Measurements from ENCODE around the gene MUC2.

MUC2 gene

GRCh38 chr11:1042626-1043562 is 31.8 kb upstream of the MUC2 start:
- Histone ChIP-seq H3K4me1 (no peaks in the 10 kb centered on the region), H3K36me3 (no peaks in the 10 kb centered on the region), H3K27me3 (no peaks in the 10 kb centered on the region), H3K9me3 (no peaks in the 10 kb centered on the region), H3K4me3 (ENCODE audit: low read depth, low read length) (no peak overlapping the region)
- TF ChIP-seq CTCF (IDR thresholded peaks at IDR 0.05; ENCODE audit: low read depth, low read length), result no peak
- DNase-seq, result peak; percentile 2

GRCh38 chr11:1043563-1044096 is 31.0 kb upstream of the MUC2 start:
- no peaks in the 10 kb centered on the region for H3K36me3 ChIP-seq
- H3K4me1 ChIP-seq, result no peaks in the 10 kb centered on the region
- TF ChIP-seq CTCF (IDR thresholded peaks at IDR 0.05; ENCODE audit: low read depth, low read length), result no peak

GRCh38 chr11:1044160-1044559 is 30.5 kb upstream of the MUC2 start:
- no peaks in the 10 kb centered on the region for H3K36me3 ChIP-seq
- no peak for TF ChIP-seq CTCF (IDR thresholded peaks at IDR 0.05; ENCODE audit: low read depth, low read length)
- H3K9me3 ChIP-seq, result no peaks in the 10 kb centered on the region
- no peaks in the 10 kb centered on the region for H3K27me3 ChIP-seq
- no peak overlapping the region for H3K4me3 ChIP-seq (ENCODE audit: low read depth, low read length)
- no peaks in the 10 kb centered on the region for H3K4me1 ChIP-seq
- DNase-seq, result no peak

More at GRCh38 chr11:1043563-1044096, 31.0 kb upstream of the MUC2 start:
- Histone ChIP-seq H3K9me3 (no peaks in the 10 kb centered on the region), H3K27me3 (no peaks in the 10 kb centered on the region), H3K4me3 (ENCODE audit: low read depth, low read length) (no peak overlapping the region)
- no peak for DNase-seq

GRCh38 chr11:1047595-1048156 is 27.0 kb upstream of the MUC2 start:
- Histone ChIP-seq H3K9me3 (no peaks in the 10 kb centered on the region), H3K4me3 (ENCODE audit: low read depth, low read length) (no peak overlapping the region), H3K27me3 (no peaks in the 10 kb centered on the region), H3K36me3 (no peaks in the 10 kb centered on the region), H3K4me1 (no peaks in the 10 kb centered on the region)
- no peak for TF ChIP-seq CTCF (IDR thresholded peaks at IDR 0.05; ENCODE audit: low read depth, low read length)
- peak; percentile 3 for DNase-seq

GRCh38 chr11:1048375-1049070 is 26.2 kb upstream of the MUC2 start:
- no peak overlapping the region for H3K4me3 ChIP-seq (ENCODE audit: low read depth, low read length)
- H3K9me3 ChIP-seq, result no peaks in the 10 kb centered on the region
- no peak for TF ChIP-seq CTCF (IDR thresholded peaks at IDR 0.05; ENCODE audit: low read depth, low read length)
- H3K36me3 ChIP-seq, result no peaks in the 10 kb centered on the region
- H3K4me1 ChIP-seq, result no peaks in the 10 kb centered on the region
- peak; percentile 6 for DNase-seq
- H3K27me3 ChIP-seq, result no peaks in the 10 kb centered on the region

Data from BE2C (cell line).